Prostate gland (tissue), 2 donors: ENCODE measurements around the gene PAFAH2.

Experiments used
- POLR2A ChIP-seq: fragments of 450-650 bp; IDR thresholded peaks from one replicate; pipeline ENCODE4 v1.6.1; 2016; ENCODE audit warnings: antibody characterized with exemption, mild to moderate bottlenecking
- POLR2AphosphoS5 ChIP-seq: sonication (generic); formaldehyde crosslinking; IDR thresholded peaks from one replicate; pipeline ENCODE4 v1.6.1; 2017; ENCODE audit warnings: antibody characterized with exemption
- TF ChIP-seq, protein P1 (sequence below), 4 experiments: fragments of 200-600 bp in 2 of 4; fragments of 450-650 bp in 2 of 4; sonication (generic) in 2 of 4; IDR thresholded peaks; 1 replicate in 3 of 4; 2 replicates in 1 of 4; pipeline ENCODE4 v1.5.1; 2016 to 2019; ENCODE audit warnings: antibody characterized with exemption in 4 of 4, mild to moderate bottlenecking in 2 of 4, moderate library complexity in 2 of 4

DNA sequence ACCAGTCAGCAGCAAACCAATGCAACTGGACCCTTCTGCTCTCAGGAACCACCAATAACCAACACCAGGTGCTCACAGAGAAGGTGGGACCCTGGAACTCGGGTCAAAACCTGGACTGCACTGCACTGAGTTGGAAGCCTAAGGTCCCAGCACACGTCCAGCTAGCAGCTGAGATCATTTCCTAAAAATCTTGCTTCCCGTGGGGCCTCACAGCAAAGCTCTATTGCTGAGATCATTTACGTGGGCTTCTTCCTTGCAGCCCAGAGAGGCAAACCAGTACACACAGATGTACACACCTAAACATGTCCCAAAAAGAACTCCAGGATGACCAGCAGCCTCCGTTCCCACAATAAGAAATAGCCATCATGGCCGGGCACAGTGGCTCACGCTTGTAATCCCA is 68.8 kb downstream of the PAFAH2 start:
- TF ChIP-seq, protein P1, sequence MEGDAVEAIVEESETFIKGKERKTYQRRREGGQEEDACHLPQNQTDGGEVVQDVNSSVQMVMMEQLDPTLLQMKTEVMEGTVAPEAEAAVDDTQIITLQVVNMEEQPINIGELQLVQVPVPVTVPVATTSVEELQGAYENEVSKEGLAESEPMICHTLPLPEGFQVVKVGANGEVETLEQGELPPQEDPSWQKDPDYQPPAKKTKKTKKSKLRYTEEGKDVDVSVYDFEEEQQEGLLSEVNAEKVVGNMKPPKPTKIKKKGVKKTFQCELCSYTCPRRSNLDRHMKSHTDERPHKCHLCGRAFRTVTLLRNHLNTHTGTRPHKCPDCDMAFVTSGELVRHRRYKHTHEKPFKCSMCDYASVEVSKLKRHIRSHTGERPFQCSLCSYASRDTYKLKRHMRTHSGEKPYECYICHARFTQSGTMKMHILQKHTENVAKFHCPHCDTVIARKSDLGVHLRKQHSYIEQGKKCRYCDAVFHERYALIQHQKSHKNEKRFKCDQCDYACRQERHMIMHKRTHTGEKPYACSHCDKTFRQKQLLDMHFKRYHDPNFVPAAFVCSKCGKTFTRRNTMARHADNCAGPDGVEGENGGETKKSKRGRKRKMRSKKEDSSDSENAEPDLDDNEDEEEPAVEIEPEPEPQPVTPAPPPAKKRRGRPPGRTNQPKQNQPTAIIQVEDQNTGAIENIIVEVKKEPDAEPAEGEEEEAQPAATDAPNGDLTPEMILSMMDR (IDR thresholded peaks at IDR 0.05) = no peak
- TF ChIP-seq POLR2AphosphoS5 (no peak), POLR2A (no peak)
